NCI-H2227 (cell line): ENCODE results near the gene ADAMTS1.
A peak's percentile ranks its signal among the peaks of the same experiment; 100 is the strongest.
"Not testable (repeated sequence)": the region's sequence is repeated elsewhere in the genome, so short reads cannot be mapped to it uniquely, and the experiment has no call there.

ENCODE experiments used
- DNase-seq: peaks from one replicate; lab custom pipeline; 2025; ENCODE audit not compliant: unreplicated experiment; lab: John Stamatoyannopoulos, UW

Gene ADAMTS1

GRCh38 chr21:26845066-26845758 is at the start of gene ADAMTS1:
ADAMTS1 (minus strand) TSS chr21:26845409; CDS start chr21:26844954, 455 bp downstream.
- DNase-seq = peak; percentile 43

DNA sequence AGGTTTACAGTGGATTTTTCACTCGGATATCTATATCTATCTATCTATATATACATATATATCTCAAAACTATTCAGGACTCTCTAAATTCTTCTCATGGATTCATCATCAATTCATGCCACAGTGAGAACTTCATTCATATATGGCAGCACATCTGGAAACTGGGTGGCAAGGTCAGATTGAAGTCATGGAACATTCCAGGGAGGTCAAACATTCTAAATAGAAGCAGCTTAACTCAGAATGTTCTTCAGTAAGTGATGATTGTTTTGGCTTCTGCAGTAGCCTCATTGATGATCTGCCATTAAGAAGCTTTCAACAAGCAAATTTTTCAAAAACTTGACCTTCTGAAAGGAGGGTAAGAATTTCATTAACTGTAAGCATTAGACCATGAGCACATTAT is 46.9 kb upstream of the ADAMTS1 start:
- DNase-seq = no peak

DNA sequence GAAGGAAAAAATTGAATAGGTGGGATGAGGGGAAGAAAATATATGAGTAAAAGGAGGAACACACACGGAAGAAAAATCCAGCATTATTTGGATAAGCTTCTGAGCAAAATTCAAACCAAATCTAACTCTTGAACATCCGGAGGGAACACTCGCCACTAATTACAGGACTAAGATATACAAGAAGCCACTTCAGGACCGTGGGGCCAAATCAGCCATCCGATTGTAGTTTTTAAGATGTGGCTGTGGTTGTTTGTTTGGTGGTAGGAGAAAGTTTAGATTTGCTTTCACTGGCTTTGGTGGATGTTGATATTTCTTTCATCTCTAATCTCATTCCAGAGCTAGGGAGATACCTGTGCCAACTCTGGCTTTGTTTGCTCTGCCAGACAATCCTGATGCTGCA is 43.7 kb upstream of the ADAMTS1 start:
- no peak for DNase-seq

- DNase-seq = no peak
These were observed 43.0 kb upstream of the ADAMTS1 start for GRCh38 chr21:26888256-26888655.

- DNase-seq = no peak
These were observed 42.0 kb upstream of the ADAMTS1 start for GRCh38 chr21:26887251-26887650.

DNA sequence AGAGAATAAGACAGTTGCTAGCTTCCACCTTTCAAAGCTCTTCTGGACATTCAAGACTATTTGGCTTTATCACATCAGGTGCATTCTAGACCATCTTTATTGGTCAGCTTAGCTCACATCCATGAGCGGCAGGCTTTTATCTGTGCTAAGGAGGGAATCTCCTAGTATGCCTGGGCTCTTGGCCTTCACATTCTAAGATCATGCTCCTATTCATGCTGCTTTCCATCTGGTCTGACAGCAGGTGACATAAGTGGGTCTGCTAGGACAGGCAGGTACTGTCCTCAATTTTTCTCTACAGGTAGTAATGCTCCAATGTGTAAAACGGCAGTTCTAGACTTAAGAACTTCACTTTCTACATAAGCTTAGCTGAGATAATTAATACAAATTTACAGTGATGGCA is 39.2 kb upstream of the ADAMTS1 start:
- no peak for DNase-seq

- DNase-seq = no peak
These were observed 38.6 kb upstream of the ADAMTS1 start for GRCh38 chr21:26883768-26884167.

- no peak for DNase-seq
These were observed 36.5 kb upstream of the ADAMTS1 start for GRCh38 chr21:26881504-26882228.

DNA sequence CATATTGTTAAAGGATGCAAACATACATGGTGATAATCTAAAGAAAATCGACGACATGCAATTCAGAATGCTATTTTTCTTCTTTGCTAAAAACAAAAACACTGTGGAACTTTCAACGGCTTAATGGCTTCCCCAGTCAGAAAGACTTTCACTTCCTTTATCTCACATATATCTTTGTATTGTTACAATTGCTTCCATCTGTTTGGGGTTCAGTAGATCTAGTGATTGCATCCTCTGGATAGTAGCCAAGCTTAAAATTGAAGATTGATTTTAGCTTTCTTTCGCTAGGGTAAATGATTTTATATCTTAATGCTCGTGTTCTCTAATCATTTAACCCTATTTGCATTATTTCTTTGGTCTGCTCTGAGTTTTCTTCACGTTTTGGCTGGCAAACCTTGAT is 31.8 kb upstream of the ADAMTS1 start:
- no peak for DNase-seq

DNA sequence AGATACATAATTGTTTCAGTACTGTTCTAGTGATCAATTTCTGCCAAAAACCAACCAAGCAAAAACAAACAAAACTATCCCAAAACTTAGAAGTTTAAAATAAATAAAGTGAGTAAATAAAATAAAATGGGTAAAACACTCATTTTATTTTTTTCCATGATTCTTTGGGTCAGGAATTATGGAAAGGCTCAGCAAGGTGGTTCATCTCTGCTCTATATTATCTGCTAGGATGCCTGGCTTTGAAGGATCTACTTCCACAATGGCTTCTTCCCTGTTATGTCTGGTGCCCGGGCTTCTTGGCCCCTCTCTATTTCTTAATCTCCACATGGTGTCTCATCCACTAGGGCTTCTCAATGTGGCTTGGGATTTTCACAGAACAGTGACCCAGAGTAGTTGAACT is 29.1 kb upstream of the ADAMTS1 start:
- no peak for DNase-seq

- DNase-seq = no peak
These were observed 20.6 kb upstream of the ADAMTS1 start for GRCh38 chr21:26865857-26866256.

DNA sequence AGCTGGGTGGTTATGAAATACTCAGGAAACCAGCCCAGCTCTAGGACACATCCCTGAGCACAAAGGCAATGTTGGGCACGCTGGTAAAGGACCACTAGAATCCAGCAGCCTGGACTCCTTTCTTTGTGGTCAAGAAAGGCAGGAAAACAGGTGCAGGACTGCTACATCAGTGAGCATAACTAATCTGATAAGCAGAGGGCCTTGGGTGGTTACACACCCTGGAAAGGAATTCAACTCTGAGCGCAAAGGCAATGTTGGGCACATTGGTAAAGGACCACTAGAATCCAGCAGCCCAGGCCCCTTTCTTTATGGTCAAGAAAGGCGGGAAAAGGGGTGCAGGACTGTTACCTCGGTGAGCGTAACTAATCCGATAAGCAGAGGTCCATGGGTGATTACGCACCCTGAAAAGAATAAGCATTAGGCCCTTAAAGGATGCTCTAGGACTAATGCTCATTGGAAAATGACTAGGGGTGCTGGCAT is 11.7 kb upstream of the ADAMTS1 start:
- not testable (repeated sequence) for DNase-seq

- not testable (repeated sequence) for DNase-seq
These were observed 9.5 kb upstream of the ADAMTS1 start for GRCh38 chr21:26854695-26855094.

- DNase-seq = no peak
These were observed 7.2 kb upstream of the ADAMTS1 start for GRCh38 chr21:26852423-26852822.

DNA sequence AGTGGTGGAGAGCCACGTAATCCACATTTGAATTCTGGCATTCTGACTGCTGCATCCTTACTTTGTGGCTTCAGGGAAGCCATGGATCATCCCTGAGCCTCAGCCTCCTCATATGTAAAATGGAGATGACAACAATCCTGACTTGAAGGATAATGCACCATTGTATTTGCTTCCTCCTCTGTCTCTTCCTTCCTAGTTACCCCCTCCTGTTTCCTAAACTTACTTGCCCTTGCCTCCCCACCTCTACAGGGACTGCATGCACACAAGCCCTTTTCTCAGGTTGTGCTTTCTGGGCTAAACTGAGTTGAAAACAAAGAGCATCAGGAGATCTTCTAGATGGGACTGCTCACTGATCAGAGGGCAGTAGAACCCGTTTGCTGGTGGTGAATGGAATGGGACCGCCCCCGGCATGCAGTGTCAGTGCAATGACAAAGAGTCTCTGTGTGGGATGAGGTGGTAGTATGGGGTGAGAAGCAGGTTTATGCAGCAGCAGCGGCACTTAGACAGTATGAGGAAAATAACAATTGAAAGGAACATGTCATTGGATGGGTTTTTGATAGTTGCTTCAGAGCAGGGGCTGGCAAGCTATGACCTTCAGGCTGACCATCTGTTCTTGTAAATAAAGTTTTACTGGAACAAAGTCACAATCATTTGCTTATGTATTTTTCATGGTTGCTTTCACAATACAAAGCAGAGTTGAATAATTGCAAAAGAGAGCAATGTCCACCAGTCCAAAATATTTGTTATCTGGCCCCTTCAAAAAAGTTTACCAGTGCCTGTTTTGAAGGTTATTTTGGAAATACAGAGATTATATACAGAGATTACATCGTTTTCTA is 6.1 kb upstream of the ADAMTS1 start:
- no peak for DNase-seq

- peak; percentile 32 for DNase-seq
These were observed 5.0 kb upstream of the ADAMTS1 start for GRCh38 chr21:26850116-26850643.

- peak; percentile 45 for DNase-seq
These were observed 4.4 kb upstream of the ADAMTS1 start for GRCh38 chr21:26849428-26850115.

DNA sequence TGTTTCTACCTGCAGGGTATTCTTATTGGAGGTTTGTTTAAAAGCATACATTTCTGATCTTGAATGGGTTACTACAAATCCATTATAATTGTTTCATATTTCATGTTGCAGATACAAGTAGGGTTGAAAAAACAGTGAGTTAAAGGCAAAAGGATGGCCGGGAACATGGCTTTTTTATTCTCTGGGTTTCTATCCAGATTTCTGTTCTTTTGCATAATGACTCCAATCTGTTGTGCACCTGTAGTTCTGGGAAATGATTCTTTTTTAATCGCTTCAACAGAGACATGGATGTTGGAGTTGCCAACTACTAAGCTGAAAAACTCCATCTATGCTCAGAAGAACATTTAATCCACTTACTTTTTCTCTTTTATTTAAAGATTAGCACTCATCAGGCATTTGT is 2.7 kb upstream of the ADAMTS1 start:
- DNase-seq = no peak

- DNase-seq = no peak
These were observed 1.8 kb upstream of the ADAMTS1 start for GRCh38 chr21:26847002-26847401.

- DNase-seq = peak; percentile 42
These were observed 1.1 kb upstream of the ADAMTS1 start for GRCh38 chr21:26846036-26846931.
